SK-MEL-5 (cell line): ENCODE results near the gene C19orf53. TPM values are rescaled to one million over a fixed set of nuclear protein-coding genes. Genes with fewer than 3 reads are reported as not detected.

Source experiments
- small RNA-seq, 2 experiments: library from RNA; depleted of rRNA; stranded (forward); fragments of <200 nt; gene quantifications; one replicate each; pipeline ENCODE3, GENCODE V24; 2014
- total RNA-seq: library from RNA; depleted of rRNA; stranded (reverse); fragments of >200 nt; shearing (Covaris generic); gene quantifications from 2 replicates; pipeline ENCODE4 v1.2.3, GENCODE V29; 2014; rRNA removed

The C19orf53 gene
- total RNA-seq, 1 experiment from 2014 or later: 175 TPM

Small RNAs within 50 kb of the gene (small RNA-seq; reads per million reads assigned to genes)
- 0 reads per million in 2 experiments for gene RN7SL619P

Other genes starting within 250 kb of the C19orf53 start
- gene MRI1, start 9.9 kb upstream of the C19orf53 start, total RNA-seq: 15.3 and 17.8 TPM in 2 replicates
- gene ZSWIM4, start 21.0 kb downstream of the C19orf53 start, total RNA-seq: 1.3 and 1.4 TPM in 2 replicates
- gene NANOS3, start 102.7 kb downstream of the C19orf53 start, total RNA-seq: not detected in 2 replicates
- gene BRME1, start 131.7 kb downstream of the C19orf53 start, total RNA-seq: 0.56 and 1.1 TPM in 2 replicates
- gene CC2D1A, start 131.7 kb downstream of the C19orf53 start, total RNA-seq: 10.5 and 11.0 TPM in 2 replicates
- gene PODNL1, start 164.0 kb downstream of the C19orf53 start, total RNA-seq: not detected in 2 replicates
- 8.3 and 9.3 TPM in 2 replicates for gene DCAF15, start 178.1 kb downstream of the C19orf53 start, total RNA-seq
- gene RFX1, start 231.9 kb downstream of the C19orf53 start, total RNA-seq: 0.87 and 0.90 TPM in 2 replicates